CD4-positive, alpha-beta T cell treated with Interleukin-10 for 1 hour (primary cell): ENCODE measurements around the gene CHMP5.

Experiments used
- DNase-seq: peaks from one replicate; pipeline ENCODE4 v3.0.0-alpha.2; 2020

Gene CHMP5

DNA sequence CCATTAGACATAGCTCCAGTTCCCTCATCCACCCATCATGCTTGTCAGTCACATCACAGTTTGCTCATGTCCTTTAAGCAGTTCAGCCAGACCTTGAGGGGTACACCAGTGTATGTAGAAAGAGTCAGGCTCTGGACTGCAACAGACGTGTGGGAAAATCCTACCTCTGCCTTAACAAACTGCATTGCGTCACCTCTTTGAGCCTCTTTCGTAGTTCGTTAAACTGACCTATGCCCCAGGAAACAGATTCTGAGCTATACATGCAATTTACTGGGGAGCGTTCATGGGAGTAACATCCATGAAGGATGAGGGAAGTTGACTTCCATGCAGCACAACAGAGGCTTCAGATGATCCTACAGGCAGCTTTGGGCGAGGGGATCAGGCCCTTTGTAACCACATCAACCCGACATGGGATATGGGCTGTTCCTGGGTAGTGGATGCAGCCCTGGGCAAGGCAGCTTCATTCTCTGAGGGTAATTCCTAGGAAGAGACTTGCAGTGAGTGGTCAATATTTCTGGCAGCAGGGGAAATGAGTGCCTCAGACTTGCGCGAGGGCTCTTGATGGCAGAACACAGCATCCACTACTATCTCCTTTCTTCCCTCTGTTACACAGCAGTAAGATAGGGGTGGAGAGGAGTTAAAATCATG, 20.6 kb upstream of the CHMP5 start:
- DNase-seq = no peak

DNA sequence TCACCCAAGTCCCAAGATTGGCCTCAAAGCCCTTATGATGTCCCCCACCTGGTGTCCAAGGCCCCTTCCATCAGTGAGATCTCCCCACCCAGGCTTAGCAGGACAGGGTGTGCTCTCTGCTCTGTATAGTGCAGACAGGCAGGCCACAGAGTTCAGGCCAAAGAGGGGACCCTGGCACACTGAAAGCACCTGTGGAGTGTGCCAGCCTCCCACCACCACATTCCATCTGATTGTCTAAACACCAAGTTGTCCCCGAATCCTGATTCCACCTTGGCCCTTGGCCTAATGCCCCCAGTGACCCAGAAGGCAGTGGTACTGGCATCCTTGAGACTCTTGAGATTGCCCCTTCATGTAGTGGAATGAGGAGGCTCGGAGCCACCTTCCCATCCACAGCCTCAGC, 19.5 kb upstream of the CHMP5 start:
- DNase-seq = no peak

- DNase-seq = no peak
These were observed 18.5 kb upstream of the CHMP5 start for GRCh38 chr9:33246269-33246860.

GRCh38 chr9:33248606-33249005, 16.2 kb upstream of the CHMP5 start:
- no peak for DNase-seq

DNA sequence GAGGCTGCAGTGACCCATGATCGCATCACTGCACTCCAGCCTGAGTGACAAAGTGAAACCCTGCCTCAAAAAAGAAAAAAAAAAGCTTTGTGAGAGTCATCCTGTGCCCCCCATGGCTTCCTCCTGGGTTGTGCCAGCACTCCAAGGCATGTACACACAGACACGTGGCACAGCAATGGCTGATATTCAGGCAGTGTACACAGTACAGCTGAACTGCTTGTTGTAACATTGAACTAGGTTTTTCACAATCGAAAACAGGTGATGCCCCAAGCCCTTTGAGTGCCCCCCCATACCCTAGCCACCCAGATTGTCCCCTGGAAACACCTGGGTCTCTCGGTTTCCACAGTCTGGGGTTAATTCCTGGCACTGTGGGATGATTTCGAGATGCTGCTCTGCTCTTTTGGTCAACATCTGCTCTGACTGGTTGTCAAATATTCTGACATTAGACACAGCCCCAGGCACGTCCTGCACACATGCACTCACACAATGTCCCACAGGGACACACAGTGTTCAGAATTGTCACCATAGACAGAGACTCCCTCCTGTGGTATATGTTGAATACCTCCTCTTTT, 15.7 kb upstream of the CHMP5 start:
- DNase-seq = no peak

DNA sequence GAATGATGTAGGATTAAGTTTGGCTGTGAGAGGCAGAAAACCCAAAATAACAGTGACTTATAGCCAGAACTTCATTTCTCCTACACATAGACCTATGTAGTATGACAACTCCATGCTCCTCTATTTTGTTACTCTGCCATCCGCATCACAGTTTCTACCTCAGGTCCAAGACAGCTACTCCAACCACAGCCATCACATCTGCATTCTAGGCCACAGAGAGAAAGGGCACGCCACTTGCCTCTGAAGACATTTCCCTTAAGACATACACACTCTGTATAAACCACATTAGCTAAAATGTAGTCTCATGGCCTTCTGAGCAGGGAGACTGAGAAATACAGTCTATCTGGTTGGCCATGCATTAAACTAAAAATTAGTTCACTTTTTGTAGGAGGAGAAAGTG, 14.9 kb upstream of the CHMP5 start:
- DNase-seq = no peak

- DNase-seq = no peak
These were observed 14.3 kb upstream of the CHMP5 start for GRCh38 chr9:33250458-33250995.

DNA sequence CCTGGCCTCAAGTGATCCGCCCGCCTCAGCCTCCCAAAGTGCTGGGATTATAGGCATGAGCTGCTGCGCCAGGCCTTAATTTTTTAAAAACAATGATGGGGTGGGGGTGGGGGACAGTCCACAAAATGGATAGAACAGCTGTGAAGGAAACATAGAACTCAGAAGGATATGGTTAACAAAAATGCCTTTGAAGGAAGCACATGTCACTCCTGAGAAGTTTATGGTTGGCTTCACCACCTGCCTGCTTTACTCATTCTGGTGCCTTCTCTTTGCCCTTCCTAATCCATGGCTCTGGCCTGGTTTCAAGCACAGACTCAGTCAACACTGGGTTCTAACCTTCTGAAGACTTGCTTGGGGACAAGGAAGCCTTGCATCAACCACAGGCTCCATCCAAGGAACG, 10.6 kb upstream of the CHMP5 start:
- no peak for DNase-seq

DNA sequence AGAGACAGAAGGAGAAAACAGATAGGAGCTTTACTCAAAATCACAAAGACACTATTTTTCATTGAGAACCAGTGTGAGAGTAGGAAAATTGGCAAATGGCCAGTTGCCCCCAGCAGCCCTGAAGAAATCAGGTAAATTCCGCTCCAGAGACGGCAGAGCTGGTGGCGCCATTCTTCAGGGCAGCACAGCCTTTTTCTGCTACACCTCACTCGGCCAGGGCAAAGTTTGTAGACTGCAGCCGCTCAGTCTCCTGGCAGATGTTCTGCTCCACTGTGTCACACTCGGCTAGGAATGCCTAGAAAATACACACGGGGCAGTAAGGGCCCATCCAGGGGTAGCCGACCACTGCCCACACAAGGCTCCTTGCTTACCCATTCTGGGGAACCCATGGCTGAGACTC, 9.8 kb upstream of the CHMP5 start:
- DNase-seq = no peak

DNA sequence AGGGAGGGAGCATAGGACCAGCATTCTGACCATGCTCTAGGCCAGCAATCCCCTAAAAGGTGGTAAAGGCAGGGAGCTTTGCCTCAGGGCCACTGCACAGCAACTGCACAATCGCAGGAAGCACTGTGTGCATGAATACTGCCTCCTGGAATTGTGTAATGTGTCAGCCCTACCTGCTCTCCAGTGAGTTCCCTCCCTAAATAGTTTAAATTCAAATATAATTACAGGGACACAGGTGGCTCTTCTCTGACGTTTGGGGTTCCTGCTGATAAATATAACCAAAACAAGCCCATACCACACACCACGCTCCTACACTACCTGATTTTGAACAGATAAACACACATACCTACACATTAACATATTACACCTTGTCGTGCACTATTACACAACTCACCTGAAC, 9.4 kb upstream of the CHMP5 start:
- no peak for DNase-seq

GRCh38 chr9:33256236-33256635, 8.6 kb upstream of the CHMP5 start:
- DNase-seq = no peak

DNA sequence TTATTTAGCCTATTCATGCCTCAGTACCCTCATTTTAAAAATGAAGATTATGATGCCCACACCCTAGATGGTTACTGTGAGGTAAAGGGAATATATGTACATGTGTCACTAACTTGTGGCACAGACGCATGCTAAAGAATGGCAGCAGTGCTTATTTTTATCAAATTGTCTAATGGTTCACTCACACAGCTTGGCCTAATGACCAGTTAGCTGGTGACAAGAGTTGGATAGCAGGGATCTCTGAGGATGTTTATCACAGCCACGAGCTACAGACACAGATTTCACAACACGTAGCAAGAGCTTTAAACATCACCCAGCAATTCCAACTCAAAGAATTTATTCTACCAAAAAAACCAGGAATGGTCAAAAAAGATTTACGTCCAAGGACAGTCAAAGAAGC, 7.6 kb upstream of the CHMP5 start:
- DNase-seq = no peak

DNA sequence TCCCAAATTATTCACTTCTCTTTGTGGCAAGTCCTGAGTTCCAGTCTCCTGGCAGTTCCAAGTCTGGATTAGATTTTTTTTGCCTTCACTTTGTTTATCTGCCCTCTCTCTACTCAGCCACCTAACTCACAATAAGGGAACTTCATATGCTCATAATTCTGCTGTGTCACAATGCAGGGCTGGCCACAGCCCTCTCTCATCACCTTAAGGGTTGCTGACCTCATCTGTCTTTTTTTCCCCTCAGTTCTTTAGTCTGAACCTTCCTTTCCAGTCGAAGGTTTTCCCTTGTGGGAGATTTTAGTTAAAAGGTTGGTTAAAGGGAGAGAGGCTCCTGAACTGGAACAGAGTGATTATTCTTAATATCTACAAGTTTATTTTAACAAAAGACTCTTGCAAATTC, 4.5 kb upstream of the CHMP5 start:
- no peak for DNase-seq

GRCh38 chr9:33263131-33264002, 1.5 kb upstream of the CHMP5 start:
- no peak for DNase-seq

DNA sequence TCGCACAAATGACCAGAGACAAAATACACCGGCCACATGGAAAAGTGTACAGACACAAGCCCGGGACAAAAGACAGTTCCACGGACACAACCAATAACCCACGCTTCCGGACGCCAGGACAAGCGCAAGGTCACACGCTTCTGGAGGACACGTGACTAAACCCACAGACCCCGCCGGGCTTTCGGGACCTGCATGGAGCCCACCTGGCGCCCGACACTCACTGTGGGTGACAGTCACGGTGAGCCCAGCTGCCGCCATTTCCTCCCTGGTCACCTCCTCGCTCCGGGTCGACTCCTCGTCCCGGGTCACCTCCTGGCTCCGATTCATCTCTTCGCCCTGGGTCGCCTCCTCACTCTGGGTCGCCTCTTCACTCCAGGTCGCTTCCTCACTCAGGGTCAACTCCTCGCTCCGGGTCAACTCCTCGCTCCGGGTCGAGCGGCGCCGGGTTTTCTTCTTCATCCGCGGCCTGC, 811 bp upstream of the CHMP5 start:
- DNase-seq = peak; percentile 38

- peak; percentile 28 for DNase-seq
These were observed 489 bp downstream of the CHMP5 start for GRCh38 chr9:33265211-33265865.

GRCh38 chr9:33267151-33267767, 2.4 kb downstream of the CHMP5 start:
- DNase-seq = no peak

DNA sequence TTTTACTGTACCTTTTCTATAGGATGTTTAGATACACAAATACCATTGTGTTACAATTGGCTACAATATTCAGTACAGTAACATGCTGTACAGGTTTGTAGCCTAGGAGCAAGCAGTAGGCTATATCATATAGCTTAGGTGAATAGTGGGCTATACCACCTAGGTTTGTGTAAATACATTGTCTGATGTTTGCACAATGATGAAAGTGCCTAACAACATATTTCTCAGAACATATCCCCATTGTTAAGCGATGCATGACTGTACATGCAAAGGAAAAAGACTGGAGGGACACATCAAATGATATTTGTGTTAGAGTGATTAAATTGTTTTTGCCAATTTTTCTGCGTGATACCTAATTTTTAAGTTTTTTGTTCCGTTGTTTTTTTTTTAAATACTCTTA, 5.3 kb downstream of the CHMP5 start:
- DNase-seq = no peak

DNA sequence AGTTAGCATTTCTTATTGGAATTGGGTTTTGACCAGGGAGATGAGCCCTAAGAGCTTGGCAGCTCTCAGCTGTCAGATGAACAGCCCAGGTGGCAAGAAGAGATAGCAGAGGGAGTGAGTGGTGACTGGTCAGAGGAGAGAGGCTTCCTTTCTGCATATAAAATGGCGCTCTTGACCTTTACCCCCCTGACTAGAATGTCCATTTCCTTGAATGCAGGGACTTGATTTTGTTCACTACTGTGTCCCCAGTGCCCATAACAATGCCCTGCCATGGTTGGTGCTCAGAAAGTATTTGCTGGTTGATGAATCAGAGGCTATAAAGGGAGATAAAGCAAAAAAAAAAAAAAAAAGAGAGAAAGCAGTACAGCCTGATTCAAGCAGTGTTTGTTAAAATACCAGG, 7.2 kb downstream of the CHMP5 start:
- no peak for DNase-seq

DNA sequence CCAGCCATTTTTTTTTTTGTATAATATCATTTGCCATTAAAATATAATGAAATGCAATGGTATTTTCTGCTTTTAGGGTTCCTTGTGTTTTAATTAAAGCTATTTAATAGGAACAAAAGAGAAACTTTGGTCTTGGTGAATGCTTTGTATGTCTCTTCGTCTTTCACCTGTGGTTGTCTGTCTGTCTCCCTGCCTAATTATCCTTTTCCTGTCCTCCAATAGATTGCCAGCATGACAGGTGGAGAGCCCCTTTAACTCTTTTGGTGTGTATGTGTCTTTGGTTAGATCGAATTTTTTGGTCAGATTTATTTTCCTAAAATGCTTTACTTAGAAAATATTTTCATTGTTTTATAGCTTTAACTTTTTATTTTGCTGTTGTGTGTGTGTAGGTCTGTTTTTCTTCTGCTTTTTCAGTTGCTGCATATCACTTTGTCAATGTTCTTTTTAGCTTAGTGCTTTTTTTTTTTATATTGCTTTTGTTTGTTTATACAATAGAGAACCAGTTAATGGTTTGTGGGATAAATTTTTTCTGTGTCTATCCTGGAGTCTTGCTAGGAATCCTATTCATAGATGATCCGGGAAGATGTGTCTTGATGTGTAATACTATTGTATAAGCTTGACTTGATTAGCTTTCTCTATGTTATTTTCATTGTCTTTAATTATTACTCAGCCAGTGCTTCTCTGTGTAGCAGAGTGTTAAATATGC, 8.6 kb downstream of the CHMP5 start:
- DNase-seq = no peak

GRCh38 chr9:33273972-33274328, 9.1 kb downstream of the CHMP5 start:
- no peak for DNase-seq

DNA sequence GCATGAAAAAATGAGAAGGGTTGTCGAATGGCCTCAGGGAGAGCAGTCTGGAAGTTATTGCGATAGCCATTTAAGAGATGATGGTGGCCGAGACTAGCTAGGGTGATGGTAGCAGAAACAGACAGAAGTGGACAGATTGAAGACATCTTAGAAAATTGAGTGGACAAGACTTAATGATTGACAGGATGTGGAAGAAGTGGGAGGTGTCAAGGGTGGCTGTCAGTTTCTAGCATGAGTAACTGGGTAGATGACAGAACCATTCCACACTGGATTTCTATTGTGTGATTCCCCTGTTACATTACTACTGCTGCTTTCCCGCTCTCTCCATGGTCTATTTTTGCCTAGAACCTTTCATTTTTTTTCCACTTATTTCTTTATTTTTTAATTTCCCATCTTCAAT, 12.6 kb downstream of the CHMP5 start:
- no peak for DNase-seq
